NCI-H446 treated with DMSO at 0.1 percent for 48 hours (cell line): ENCODE results near the gene SH3RF1.

Experiments
- DNase-seq: peaks from one replicate; lab custom pipeline; 2025; lab: John Stamatoyannopoulos, UW

The SH3RF1 gene

GRCh38 chr4:169102026-169102425 is 168.7 kb downstream of the SH3RF1 start:
- peak; percentile 50 for DNase-seq

GRCh38 chr4:169100670-169101101 is 170.1 kb downstream of the SH3RF1 start:
- no peak for DNase-seq

DNA sequence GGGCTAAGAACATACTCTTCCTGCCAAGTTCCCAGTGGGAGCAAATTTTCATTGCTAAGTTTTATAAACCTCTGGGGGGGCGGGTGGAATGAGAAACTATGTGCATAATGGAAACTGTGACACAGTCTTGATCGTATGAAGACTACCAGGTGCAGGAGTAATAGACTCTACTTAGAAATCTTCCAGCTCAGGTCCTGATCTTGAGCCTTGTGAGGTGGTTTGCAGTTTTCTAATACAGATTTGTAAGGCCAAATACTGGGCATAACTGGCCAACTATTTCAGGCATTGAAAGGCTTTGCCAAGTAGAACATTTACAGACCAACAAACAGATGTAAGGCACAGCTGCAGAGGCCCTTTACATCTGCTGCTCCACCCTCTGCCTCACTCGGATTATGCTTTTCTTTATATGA is 171.0 kb downstream of the SH3RF1 start:
- no peak for DNase-seq

- DNase-seq = no peak
Measured at GRCh38 chr4:169098969-169099690, 171.6 kb downstream of the SH3RF1 start.

DNA sequence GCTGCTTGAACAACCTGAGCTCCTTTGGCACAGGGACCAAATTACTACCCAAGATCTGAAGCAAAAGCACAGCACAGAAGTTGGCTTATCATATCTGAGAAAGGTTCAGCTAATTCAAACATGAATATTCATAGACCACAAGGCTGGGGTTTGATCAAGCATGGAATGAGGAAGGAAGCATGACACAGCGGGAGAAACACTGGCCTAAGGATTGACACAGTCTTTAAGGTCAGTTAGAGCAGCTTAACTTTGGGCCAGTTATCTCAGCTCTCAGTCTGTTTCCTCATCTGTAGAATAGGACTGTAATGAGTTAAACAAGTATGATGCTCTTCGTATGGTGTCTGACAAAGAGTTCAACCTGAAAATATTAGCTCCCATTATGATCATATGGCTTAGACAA is 172.2 kb downstream of the SH3RF1 start:
- no peak for DNase-seq

- no peak for DNase-seq
Measured at GRCh38 chr4:169098054-169098497, 172.7 kb downstream of the SH3RF1 start.

- DNase-seq = no peak
Measured at GRCh38 chr4:169096221-169096620, 174.5 kb downstream of the SH3RF1 start.

- no peak for DNase-seq
Measured at GRCh38 chr4:169094656-169095231, 176.0 kb downstream of the SH3RF1 start.

- no peak for DNase-seq
Measured at GRCh38 chr4:169092889-169093522, 177.8 kb downstream of the SH3RF1 start.

GRCh38 chr4:169090484-169091215 is 180.1 kb downstream of the SH3RF1 start:
- no peak for DNase-seq

DNA sequence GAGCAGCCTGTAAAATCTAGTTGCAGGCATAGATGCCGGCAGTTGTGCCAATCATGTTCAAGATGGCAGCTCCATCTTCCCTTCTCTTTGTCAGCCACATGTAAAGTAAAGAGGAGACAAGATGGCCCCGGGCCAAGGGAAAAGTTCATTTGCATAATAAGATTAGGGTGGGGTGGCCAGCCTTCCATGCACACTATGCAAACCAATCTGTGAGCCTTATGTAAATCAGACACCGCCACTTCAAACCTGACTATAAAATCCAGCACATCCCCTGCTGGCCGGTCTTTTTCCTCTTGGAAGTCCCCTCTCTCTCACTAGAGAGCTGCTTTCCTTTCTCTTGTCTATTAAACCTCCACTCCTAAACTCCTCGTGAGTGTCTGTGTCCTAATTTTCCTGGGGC is 181.8 kb downstream of the SH3RF1 start:
- DNase-seq = no peak

- DNase-seq = no peak
Measured at GRCh38 chr4:169084954-169085353, 185.8 kb downstream of the SH3RF1 start.

DNA sequence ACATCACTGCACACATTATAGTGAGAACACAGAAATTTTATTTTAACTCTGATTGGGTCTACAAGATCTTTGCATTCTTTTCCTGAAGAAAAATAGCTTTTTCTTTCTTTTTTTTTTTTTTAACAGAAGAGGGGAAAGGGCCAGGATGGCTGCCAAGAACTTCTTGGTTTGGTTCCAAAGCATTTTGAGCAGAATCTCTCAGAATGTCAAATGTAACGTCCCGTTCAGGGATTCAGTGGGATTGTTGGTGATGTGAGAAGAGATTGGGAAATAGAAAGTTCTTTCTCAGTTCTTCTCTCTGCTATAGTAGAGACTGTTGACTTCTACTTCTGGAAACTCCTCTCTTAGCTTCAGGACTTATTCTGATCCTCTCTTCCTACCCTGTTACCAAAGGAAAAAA is 189.8 kb downstream of the SH3RF1 start:
- peak; percentile 16 for DNase-seq

- DNase-seq = peak; percentile 33
Measured at GRCh38 chr4:169079942-169080827, 190.6 kb downstream of the SH3RF1 start.

GRCh38 chr4:169074117-169074516 is 196.6 kb downstream of the SH3RF1 start:
- no peak for DNase-seq

DNA sequence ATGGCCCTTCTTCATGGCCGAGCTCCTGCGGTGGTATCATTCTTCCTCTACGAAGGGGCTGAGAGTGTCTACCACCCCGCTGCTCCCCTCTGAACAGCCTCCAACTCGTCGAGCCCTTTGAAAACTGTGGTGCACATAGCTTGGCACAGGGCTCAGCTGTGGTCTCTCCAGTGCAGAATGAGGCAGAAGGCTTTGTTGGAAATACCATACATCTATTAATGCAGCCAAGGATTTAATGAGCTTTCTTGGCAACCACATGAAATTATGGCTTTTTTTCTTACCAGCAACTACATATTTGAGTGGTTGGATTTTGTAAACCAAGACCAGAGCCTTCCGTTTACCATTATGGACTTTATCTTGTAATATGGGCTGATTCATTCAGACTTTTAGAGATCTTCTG is 199.0 kb downstream of the SH3RF1 start:
- peak; percentile 74 for DNase-seq

DNA sequence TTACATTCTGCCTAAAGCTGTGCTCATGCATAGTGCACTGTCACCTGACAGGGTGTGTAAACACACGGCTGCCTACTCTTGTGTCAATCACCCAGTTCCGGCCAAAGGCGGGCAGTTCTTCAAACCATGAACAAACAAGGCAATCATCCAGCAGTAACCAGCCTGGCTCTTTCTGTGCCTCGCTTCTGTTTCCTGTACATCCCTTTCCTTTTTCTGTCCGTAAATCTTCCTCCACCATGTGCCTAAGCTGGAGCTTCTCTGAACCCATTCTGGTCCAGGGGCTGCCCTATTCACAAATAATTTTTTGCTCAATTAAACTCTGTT is 199.9 kb downstream of the SH3RF1 start:
- DNase-seq = peak; percentile 14

- DNase-seq = peak; percentile 12
Measured at GRCh38 chr4:169070071-169070894, 200.5 kb downstream of the SH3RF1 start.

DNA sequence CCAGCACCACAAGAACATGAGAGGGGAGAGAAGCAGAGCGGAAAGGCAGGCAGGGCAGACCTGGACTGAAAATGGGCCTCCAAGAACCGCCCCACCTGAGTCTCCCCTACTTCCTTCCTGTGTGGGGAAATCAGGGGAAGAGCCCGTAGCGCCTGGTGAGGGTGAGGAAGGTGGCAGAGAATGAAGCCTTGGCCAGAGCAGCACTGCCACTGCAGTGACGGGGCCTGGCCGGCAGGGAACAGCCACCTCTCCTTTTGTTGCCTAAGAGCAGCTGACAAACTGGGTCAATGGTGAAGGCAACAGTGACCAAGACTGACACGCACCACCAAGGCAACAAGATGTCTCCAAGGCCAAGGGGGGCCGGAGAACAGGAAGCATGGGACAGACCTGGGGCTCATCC is 202.3 kb downstream of the SH3RF1 start:
- no peak for DNase-seq

DNA sequence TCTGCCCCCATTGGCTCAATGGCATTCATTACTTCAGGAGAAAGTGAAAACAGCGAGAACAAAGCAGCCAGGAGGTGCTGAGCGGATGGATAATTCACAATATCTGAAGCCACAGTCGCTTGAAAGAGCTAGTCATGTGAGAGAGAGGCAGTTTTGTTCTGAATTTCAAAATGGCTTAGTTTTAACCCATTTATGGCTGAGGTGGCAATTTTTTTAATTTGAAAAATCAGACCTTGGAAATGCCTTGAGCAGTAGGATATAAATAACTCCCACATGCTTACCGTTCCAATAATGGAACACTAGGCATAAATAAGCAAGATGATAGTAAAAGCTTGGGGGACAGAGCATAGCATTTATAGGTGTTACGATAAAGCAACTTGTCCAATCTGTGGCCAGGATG is 203.8 kb downstream of the SH3RF1 start:
- DNase-seq = no peak

- peak; percentile 57 for DNase-seq
Measured at GRCh38 chr4:169064296-169064695, 206.5 kb downstream of the SH3RF1 start.
